ENCODE results near the gene CSTF2. TPM values are rescaled to one million over a fixed set of nuclear protein-coding genes. Genes with fewer than 3 reads are reported as not detected.
"Not testable (repeated sequence)": the region's sequence is repeated elsewhere in the genome, so short reads cannot be mapped to it uniquely, and the experiment has no call there.

Gene CSTF2
- total RNA-seq, 4 donors from 2014 or later, result 11.1 to 24.8 (median 15.5) TPM

DNA sequence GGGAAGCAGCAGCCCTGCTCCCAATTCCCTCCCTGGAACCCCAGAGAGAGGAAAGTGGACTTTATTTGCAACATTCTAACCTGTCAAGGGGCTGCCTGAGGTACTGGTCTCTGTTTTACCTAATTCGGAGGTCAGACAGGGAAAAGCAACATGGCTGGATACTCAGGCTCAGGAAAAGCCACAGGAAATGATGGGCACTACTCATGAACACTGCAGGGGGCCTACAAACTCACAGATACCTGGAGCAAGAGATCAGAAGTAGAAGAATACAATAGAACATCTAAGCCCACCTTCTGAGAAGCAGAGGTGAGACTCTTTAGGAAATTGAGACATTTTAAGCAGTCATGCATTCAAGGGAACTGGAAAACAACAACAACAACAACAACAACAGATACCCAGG, 15.4 kb upstream of the CSTF2 start:
- Histone ChIP-seq H3K27me3 (no peaks in the 10 kb centered on the region), H3K9me3 (no peaks in the 10 kb centered on the region), H3K36me3 (no peaks in the 10 kb centered on the region), H3K27ac (no peak overlapping the region), H3K4me1 (no peaks in the 10 kb centered on the region), H3K4me3 (no peak overlapping the region)
- intact Hi-C loops (cut with DNase I; ENCODE audit: low total_unique reads), result no loop called here
- no peak for DNase-seq
- TF ChIP-seq, protein P1, sequence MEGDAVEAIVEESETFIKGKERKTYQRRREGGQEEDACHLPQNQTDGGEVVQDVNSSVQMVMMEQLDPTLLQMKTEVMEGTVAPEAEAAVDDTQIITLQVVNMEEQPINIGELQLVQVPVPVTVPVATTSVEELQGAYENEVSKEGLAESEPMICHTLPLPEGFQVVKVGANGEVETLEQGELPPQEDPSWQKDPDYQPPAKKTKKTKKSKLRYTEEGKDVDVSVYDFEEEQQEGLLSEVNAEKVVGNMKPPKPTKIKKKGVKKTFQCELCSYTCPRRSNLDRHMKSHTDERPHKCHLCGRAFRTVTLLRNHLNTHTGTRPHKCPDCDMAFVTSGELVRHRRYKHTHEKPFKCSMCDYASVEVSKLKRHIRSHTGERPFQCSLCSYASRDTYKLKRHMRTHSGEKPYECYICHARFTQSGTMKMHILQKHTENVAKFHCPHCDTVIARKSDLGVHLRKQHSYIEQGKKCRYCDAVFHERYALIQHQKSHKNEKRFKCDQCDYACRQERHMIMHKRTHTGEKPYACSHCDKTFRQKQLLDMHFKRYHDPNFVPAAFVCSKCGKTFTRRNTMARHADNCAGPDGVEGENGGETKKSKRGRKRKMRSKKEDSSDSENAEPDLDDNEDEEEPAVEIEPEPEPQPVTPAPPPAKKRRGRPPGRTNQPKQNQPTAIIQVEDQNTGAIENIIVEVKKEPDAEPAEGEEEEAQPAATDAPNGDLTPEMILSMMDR (IDR thresholded peaks at IDR 0.05), result no peak
- TF ChIP-seq POLR2A (IDR thresholded peaks at IDR 0.05), result no peak

DNA sequence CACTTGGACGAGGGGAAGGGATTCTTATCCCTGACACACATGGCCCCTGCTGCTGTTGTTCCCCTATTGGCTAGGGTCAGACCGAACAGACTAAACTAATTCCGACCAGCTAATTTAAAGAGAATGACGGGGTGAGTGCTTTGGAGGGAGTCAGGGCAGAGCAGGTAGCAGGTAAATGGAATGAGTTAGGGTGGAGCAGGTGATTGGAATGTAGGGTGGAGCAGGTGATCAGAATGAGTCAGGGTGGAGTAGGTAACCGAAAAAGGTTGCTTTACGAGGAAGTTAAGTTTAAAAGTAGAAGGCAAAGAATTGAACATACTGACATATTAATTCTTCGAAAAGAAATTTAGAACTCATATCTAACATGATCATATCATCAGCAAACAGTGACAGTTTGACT, 11.9 kb upstream of the CSTF2 start:
- H3K4me1 ChIP-seq; intact Hi-C loops (cut with DNase I; ENCODE audit: low total_unique reads); DNase-seq; H3K27ac ChIP-seq; H3K4me3 ChIP-seq; H3K36me3 ChIP-seq; H3K9me3 ChIP-seq; H3K27me3 ChIP-seq: not testable (repeated sequence)

DNA sequence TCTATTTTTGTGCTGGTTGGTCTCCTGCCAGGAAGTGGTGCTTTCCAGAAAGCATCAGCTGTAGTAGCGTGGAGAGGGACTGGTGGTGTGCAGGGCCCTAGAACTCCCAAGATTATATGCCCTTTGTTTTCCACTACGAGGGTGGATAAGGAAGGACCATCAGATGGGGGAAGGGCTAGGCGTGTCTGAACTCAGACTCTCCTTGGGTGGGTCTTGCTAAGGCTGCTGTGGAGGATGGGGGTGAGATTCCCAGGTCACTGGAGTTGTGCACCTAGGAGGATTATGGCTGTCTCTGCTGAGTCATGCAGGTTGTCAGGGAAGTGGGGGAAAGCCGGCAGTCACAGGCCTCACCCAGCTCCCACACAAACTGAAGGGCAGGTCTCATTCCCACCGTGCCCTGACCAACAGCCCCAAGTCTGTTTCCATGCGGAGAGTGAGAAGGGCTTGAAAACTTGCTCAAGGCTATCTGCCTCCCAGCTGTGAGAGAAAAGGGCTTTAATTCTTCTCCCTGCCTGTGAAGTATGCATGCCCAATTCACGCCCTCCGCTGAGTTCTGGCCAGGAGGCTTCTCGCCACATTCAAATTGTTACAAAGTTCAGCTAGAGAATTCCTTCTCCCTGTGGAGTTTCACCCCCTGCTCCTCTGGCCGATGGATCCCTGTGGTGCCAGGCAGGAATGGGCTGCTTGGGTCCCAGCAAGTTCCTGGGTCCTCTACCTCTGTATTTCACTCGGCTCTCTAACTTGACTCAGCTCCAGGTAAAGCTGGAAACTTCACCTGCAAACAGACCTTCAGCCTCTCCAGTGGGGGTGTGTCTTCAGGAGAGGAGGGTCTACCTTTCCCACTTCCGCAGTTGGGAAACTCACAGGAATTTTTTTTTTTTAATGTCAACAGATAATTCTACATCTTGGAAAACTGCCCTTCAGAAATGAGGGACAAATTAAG, 7.7 kb upstream of the CSTF2 start:
- no peak overlapping the region for H3K27ac ChIP-seq
- H3K27me3 ChIP-seq, result no peaks in the 10 kb centered on the region
- no peak for TF ChIP-seq POLR2A (IDR thresholded peaks at IDR 0.05)
- TF ChIP-seq, protein P1 (IDR thresholded peaks at IDR 0.05), result no peak
- DNase-seq, result no peak
- no peak overlapping the region for H3K4me3 ChIP-seq
- H3K36me3 ChIP-seq, result no peaks in the 10 kb centered on the region
- no peaks in the 10 kb centered on the region for H3K4me1 ChIP-seq
- H3K9me3 ChIP-seq, result no peaks in the 10 kb centered on the region
- intact Hi-C loops (cut with DNase I; ENCODE audit: low total_unique reads), result no loop called here

DNA sequence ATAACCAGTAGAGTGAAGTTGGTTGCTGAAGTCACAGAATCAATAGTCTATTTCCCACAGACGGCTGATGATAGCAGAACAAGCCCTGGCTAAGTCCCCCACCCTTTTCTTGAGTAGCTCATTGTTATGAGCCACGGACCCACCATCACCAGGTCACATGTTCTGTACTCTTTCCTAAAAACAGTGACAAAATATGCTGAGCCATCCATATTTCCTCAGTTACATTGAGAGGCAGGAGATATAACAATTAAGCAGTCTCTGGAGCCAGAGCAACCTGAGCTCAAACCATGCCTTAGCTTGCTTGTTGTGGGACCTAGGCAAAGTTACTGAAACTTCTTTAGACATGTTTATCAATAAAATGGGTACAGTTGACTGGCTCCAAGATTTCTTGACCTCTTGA, 2.9 kb upstream of the CSTF2 start:
- Histone ChIP-seq H3K4me1 (no peaks in the 10 kb centered on the region), H3K9me3 (no peaks in the 10 kb centered on the region), H3K4me3 (no peak overlapping the region), H3K27ac (no peak overlapping the region), H3K27me3 (no peaks in the 10 kb centered on the region), H3K36me3 (no peaks in the 10 kb centered on the region)
- TF ChIP-seq, protein P1 (IDR thresholded peaks at IDR 0.05), result no peak
- TF ChIP-seq POLR2A (IDR thresholded peaks at IDR 0.05), result no peak
- intact Hi-C loops (cut with DNase I; ENCODE audit: low total_unique reads), result no loop called here
- DNase-seq, result no peak

DNA sequence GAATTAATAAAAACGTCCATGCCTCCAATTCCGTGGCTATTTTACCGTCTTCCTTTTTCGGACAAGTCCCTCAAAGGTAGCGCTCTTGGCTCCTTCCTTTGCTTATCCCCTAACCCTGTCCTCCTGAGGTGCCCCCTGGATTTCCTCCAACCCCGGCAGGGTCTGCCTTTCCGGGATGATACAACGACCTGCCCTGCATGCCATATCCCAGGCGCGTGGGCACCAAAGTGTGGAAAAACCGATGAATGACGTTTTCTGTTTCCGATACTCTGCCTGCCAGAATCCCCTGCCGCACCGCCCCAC, 706 bp upstream of the CSTF2 start:
- Histone ChIP-seq H3K36me3 (no peaks in the 10 kb centered on the region), H3K27me3 (no peaks in the 10 kb centered on the region), H3K9me3 (no peaks in the 10 kb centered on the region), H3K27ac (peak overlapping the region; percentile 43), H3K4me3 (peak overlapping the region; percentile 37 to 47), H3K4me1 (no peaks in the 10 kb centered on the region)
- TF ChIP-seq, protein P1 (IDR thresholded peaks at IDR 0.05), result no peak
- no peak for TF ChIP-seq POLR2A (IDR thresholded peaks at IDR 0.05)
- intact Hi-C loops (cut with DNase I; ENCODE audit: low total_unique reads), result no loop called here
- peak in 1 of 2 donors; percentile 15 for DNase-seq

All from uterus (tissue), 4 donors.